NCI-H2081 (cell line): ENCODE data around the gene MTX3.

Experiments used
- DNase-seq, 2 experiments: peaks; one replicate each; lab custom pipeline; 2025; lab: John Stamatoyannopoulos, UW

MTX3 gene, protein sequence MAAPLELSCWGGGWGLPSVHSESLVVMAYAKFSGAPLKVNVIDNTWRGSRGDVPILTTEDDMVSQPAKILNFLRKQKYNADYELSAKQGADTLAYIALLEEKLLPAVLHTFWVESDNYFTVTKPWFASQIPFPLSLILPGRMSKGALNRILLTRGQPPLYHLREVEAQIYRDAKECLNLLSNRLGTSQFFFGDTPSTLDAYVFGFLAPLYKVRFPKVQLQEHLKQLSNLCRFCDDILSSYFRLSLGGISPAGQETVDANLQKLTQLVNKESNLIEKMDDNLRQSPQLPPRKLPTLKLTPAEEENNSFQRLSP

GRCh38 chr5:79990598-79991507, at the start of gene MTX3:
Gene MTX3, minus strand, starts transcription at chr5:79991262. Its CDS starts 24 bp downstream, at chr5:79991238.
- peak; percentile 78 to 85 for DNase-seq

- no peak for DNase-seq
These were observed 48.6 kb upstream of the MTX3 start for GRCh38 chr5:80039650-80040049.

GRCh38 chr5:80037366-80037765, 46.3 kb upstream of the MTX3 start:
- DNase-seq: no peak

GRCh38 chr5:80036615-80037014, 45.6 kb upstream of the MTX3 start:
- DNase-seq: no peak

DNA sequence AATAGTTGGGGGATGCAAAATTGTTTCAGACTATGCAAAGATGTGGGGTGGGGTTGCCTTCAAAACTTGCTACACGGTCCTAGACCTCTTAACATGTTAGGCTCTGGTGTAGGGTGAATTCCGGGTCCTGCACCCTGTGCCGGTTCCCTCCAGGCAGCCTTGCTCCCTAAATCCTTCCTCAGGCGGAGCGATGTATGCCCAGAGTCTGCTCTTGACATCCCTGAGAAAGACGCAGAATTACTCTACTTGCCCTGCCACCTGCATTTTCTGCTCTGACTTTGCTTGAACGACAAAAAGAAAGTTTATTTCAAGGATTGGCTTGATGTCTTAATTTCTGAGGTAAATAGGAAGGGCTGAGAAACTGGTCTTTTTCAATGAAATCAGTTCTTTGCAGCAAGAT, 44.8 kb upstream of the MTX3 start:
- DNase-seq: no peak

DNA sequence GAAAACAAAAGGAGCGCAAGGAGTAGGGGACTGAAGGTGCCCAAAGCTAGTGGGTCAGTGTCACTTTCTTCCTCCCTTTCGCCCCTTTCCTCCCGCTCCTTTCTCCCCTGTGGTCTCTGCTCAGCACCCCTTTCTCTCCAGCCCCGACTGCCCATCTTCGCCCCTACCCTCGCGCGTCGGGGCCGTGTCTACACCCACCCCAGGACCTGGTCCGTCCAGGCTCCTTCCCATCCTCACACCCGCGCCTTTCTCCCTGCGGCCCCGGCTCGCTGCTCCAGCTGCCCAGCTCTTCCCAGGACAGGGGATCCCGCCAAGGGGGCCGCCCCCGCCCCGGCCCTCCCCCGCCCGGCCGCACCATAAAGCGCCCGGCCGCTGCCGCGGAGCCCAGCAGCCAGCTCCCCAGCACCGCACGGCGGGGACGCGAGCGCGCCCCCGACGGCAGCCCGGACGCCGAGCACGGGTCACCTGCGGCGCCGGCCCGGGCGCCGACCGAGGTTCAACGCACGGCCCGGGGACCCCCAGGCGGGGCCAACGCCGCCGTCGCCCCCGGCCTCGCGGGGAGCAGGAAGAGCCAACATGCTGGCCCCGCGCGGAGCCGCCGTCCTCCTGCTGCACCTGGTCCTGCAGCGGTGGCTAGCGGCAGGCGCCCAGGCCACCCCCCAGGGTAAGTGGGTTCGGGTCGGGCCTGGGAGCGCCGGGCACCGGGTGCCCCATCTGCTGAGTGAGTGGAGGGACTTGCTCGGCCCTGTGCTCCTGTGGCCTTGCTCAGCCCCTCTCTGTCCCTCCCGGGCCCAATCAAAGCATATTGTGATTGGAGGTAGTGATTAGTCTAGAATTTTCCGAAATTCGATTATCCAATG, 44.1 kb upstream of the MTX3 start, which contains the start of gene THBS4:
TSS of gene THBS4 (plus strand) at position 387 of the 860 bp plus-strand sequence. CDS start at position 577, 190 bp downstream.
- DNase-seq: no peak

DNA sequence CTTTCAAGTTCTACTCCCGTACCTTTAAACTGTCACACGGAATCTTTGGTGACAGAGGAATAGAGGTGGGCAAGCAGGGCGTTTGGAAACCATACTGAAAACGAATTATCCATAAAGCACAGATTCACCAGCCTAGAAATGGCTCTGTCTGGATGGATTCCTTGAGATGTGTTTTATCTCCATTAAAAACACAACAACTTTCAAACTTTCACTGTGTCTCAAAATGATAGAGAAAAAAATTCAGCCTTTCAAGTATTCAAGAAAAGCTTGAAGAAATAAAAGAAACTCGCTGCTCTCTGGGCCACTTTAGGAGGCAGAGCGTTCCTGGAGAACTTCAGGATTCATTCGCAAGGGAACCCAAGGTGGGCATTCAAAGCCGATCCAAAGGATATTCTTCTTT, 43.5 kb upstream of the MTX3 start:
- DNase-seq: no peak

DNA sequence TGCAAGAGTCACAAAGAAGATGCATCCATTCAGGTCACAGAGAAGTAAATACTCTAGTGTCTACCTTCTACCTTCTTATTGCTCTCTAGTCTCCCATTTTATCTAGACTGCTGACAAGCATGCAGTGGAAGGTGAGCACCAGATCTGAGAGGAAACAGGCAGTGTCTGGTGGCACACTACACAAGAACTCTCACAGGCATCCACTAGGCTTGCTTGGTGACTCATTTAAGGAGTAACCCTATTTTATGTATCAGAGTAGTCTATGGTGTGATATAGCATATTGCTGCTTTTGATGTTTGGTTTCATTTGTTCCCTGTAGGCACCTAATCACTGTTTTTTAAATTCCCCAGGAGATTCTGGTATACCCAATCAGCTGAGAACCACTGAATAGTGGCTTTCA, 42.5 kb upstream of the MTX3 start:
- DNase-seq: no peak

DNA sequence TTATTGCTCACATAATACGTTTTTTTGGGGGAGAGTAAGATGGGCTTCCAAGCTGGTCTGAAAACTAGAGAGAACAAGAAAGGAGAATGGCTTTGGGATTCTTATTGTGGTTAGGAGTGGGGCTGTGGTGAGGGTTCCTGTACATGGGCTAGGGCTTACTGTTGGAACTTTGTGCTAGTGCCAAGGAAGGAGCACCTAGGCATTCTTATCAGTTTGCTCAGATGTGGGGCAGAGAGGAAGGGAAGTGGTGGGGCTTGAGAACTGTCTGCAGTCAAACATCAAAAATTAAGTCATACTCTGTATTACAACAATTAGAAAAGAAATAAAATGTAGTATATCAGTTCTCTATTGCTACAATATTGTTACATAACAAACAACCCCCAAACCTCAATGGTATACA, 40.0 kb upstream of the MTX3 start:
- DNase-seq: no peak

- DNase-seq: no peak
These were observed 35.8 kb upstream of the MTX3 start for GRCh38 chr5:80026841-80027240.

DNA sequence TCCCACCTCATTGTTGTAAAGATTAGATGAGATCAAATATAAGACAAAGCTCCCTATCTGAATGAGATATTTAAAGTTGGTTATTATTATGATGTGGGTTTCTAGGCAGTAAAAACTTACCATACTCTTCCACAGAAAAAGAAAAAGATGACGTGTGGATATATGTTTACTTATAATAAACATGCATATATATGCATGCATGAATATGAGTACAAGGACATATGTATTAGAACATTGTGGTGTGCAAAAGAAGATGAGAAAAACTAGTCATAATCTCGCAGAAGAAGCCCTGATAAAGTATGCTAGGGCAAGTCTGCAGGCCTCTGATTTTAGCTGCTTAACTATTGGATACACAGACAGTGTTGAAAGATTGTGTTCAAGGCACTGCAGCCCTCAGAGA, 34.0 kb upstream of the MTX3 start:
- DNase-seq: no peak

DNA sequence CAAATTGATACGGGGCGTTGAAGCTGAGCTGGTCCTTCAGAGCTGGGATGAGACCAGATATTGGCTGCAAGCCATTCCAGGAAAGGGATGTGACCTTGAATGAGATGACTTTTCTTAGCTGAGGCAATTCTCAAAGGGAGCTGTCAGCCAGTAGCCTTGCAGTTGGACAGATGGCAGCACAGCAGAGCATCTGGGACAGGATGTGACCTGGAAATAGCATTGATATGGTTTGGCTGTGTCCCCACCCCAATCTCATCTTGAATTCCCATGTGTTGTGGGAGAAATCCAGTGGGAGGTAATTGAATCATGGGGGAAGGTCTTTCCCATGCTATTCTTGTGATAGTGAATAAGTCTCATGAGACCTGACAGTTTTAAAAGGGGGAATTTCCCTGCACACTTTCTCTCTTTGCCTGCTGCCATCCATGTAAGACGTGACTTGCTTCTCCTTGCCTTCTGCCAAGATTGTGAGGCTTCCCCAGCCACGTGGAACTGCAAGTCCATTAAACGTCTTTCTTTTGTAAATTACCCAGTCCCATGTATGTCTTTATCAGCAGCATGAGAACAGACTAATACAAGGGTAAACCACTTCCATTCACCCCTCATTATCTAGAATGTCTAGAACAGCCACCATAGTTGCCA, 19.8 kb upstream of the MTX3 start:
- DNase-seq: no peak

GRCh38 chr5:80008995-80009765, 18.1 kb upstream of the MTX3 start:
- no peak for DNase-seq

GRCh38 chr5:80002677-80003076, 11.6 kb upstream of the MTX3 start:
- DNase-seq: no peak

- DNase-seq: no peak
These were observed 8.7 kb upstream of the MTX3 start for GRCh38 chr5:79999722-80000121.

GRCh38 chr5:79992891-79993657, 2.0 kb upstream of the MTX3 start:
- DNase-seq: no peak

DNA sequence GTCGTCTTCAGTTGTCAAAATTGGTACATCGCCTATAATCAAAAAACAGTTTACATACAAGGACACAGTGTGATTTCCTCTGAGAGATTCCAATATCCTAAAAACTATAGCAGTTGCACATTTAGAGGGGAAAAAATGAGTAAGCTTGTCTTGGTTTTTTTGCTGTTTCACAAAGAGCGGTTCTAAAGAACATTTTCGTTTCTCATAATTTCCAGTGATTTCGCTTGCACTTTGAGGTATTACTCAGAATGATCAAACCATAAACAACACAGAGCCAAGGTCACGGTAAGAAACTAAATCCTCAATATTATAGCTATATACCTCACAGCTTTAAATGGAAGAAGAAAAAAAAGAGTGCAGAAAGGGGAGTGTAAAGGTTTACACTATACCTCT, 861 bp downstream of the MTX3 start:
- DNase-seq: no peak

- no peak for DNase-seq
These were observed 4.8 kb downstream of the MTX3 start for GRCh38 chr5:79986260-79986659.

GRCh38 chr5:79985288-79985687, 5.8 kb downstream of the MTX3 start:
- DNase-seq: no peak

GRCh38 chr5:79984363-79984762, 6.7 kb downstream of the MTX3 start:
- DNase-seq: no peak
